ENCODE results near the gene RPIA. TPM values are rescaled to one million over a fixed set of nuclear protein-coding genes. Genes with fewer than 3 reads are reported as not detected.

Gene RPIA
- total RNA-seq, 1 donor from 2014 or later = 13.3 TPM

GRCh38 chr2:88671786-88672427 lies 19.6 kb upstream of the RPIA start:
- DNase-seq (ENCODE audit: low read depth) = peak; percentile 23
- TF ChIP-seq EZH2 (IDR thresholded peaks at IDR 0.05; ENCODE audit: insufficient read depth, low read length) = no peak
- TF ChIP-seq CTCF (IDR thresholded peaks at IDR 0.05; ENCODE audit: insufficient read depth, low read depth, low read length) = peak; percentile 99
- no peak overlapping the region for H3K4me2 ChIP-seq (ENCODE audit: low read length)
- no peak overlapping the region for H3K9ac ChIP-seq (ENCODE audit: low read length)
- H3K4me3 ChIP-seq (ENCODE audit: insufficient read depth, low read depth, low read length) = no peak overlapping the region
- H3K27me3 Mint-ChIP-seq (ENCODE audit: low read depth, unreplicated experiment) = peaks cover 2% of the 10 kb centered on the region
- no peak overlapping the region for H2AFZ ChIP-seq (ENCODE audit: low read depth, low read length)
- no peaks in the 10 kb centered on the region for H4K20me1 ChIP-seq (ENCODE audit: insufficient read depth, low read length)
- H3K4me3 Mint-ChIP-seq (ENCODE audit: unreplicated experiment) = no peak overlapping the region
- H3K36me3 Mint-ChIP-seq (ENCODE audit: low read depth, unreplicated experiment) = no peaks in the 10 kb centered on the region
- H3K9me3 ChIP-seq (ENCODE audit: insufficient read depth, low read depth, low read length) = no peaks in the 10 kb centered on the region
- no peaks in the 10 kb centered on the region for H3K36me3 ChIP-seq (ENCODE audit: insufficient read depth, low read length)
- no peak overlapping the region for H3K27ac Mint-ChIP-seq (ENCODE audit: unreplicated experiment)
- no peaks in the 10 kb centered on the region for H3K27me3 ChIP-seq (ENCODE audit: insufficient read depth, low read length)
- H3K79me2 ChIP-seq (ENCODE audit: insufficient read depth, low read length) = no peaks in the 10 kb centered on the region
- no peaks in the 10 kb centered on the region for H3K4me1 Mint-ChIP-seq (ENCODE audit: low read depth, unreplicated experiment)
- H3K27ac ChIP-seq (ENCODE audit: low read depth, low read length) = no peak overlapping the region
- H3K9me3 Mint-ChIP-seq (ENCODE audit: unreplicated experiment) = no peaks in the 10 kb centered on the region
- H3K4me1 ChIP-seq (ENCODE audit: insufficient read depth, low read length) = no peaks in the 10 kb centered on the region
- no peak for FAIRE-seq

GRCh38 chr2:88673363-88673762 lies 18.1 kb upstream of the RPIA start:
- Histone ChIP-seq H3K4me1 (ENCODE audit: insufficient read depth, low read length) (no peaks in the 10 kb centered on the region), H3K9ac (ENCODE audit: low read length) (no peak overlapping the region), H3K27ac (ENCODE audit: low read depth, low read length) (no peak overlapping the region), H3K9me3 (ENCODE audit: insufficient read depth, low read depth, low read length) (no peaks in the 10 kb centered on the region), H2AFZ (ENCODE audit: low read depth, low read length) (no peak overlapping the region), H3K79me2 (ENCODE audit: insufficient read depth, low read length) (no peaks in the 10 kb centered on the region), H3K36me3 (ENCODE audit: insufficient read depth, low read length) (no peaks in the 10 kb centered on the region), H4K20me1 (ENCODE audit: insufficient read depth, low read length) (no peaks in the 10 kb centered on the region), H3K27me3 (ENCODE audit: insufficient read depth, low read length) (no peaks in the 10 kb centered on the region), H3K4me2 (ENCODE audit: low read length) (no peak overlapping the region), H3K4me3 (ENCODE audit: insufficient read depth, low read depth, low read length) (no peak overlapping the region)
- no peak for DNase-seq (ENCODE audit: low read depth)
- TF ChIP-seq CTCF (IDR thresholded peaks at IDR 0.05; ENCODE audit: insufficient read depth, low read depth, low read length) = no peak
- no peak for TF ChIP-seq EZH2 (IDR thresholded peaks at IDR 0.05; ENCODE audit: insufficient read depth, low read length)
- Mint-ChIP-seq H3K36me3 (ENCODE audit: low read depth, unreplicated experiment) (no peaks in the 10 kb centered on the region), H3K4me3 (ENCODE audit: unreplicated experiment) (no peak overlapping the region), H3K4me1 (ENCODE audit: low read depth, unreplicated experiment) (peaks cover 3% of the 10 kb centered on the region), H3K9me3 (ENCODE audit: unreplicated experiment) (no peaks in the 10 kb centered on the region), H3K27ac (ENCODE audit: unreplicated experiment) (no peak overlapping the region), H3K27me3 (ENCODE audit: low read depth, unreplicated experiment) (peaks cover 2% of the 10 kb centered on the region)
- FAIRE-seq = no peak

GRCh38 chr2:88680266-88680902 lies 11.1 kb upstream of the RPIA start:
- FAIRE-seq = no peak
- Histone ChIP-seq H3K9ac (ENCODE audit: low read length) (no peak overlapping the region), H4K20me1 (ENCODE audit: insufficient read depth, low read length) (no peaks in the 10 kb centered on the region), H3K79me2 (ENCODE audit: insufficient read depth, low read length) (no peaks in the 10 kb centered on the region), H3K4me3 (ENCODE audit: insufficient read depth, low read depth, low read length) (no peak overlapping the region), H3K4me1 (ENCODE audit: insufficient read depth, low read length) (no peaks in the 10 kb centered on the region), H3K27me3 (ENCODE audit: insufficient read depth, low read length) (no peaks in the 10 kb centered on the region), H3K27ac (ENCODE audit: low read depth, low read length) (no peak overlapping the region), H3K4me2 (ENCODE audit: low read length) (no peak overlapping the region), H3K9me3 (ENCODE audit: insufficient read depth, low read depth, low read length) (peaks cover 13% of the 10 kb centered on the region), H2AFZ (ENCODE audit: low read depth, low read length) (no peak overlapping the region), H3K36me3 (ENCODE audit: insufficient read depth, low read length) (no peaks in the 10 kb centered on the region)
- DNase-seq (ENCODE audit: low read depth) = no peak
- Mint-ChIP-seq H3K4me3 (ENCODE audit: unreplicated experiment) (no peak overlapping the region), H3K27me3 (ENCODE audit: low read depth, unreplicated experiment) (peaks cover 4% of the 10 kb centered on the region), H3K36me3 (ENCODE audit: low read depth, unreplicated experiment) (peaks cover 6% of the 10 kb centered on the region), H3K27ac (ENCODE audit: unreplicated experiment) (no peak overlapping the region), H3K4me1 (ENCODE audit: low read depth, unreplicated experiment) (peaks cover 4% of the 10 kb centered on the region), H3K9me3 (ENCODE audit: unreplicated experiment) (peaks cover 13% of the 10 kb centered on the region)
- TF ChIP-seq CTCF (IDR thresholded peaks at IDR 0.05; ENCODE audit: insufficient read depth, low read depth, low read length) (no peak), EZH2 (IDR thresholded peaks at IDR 0.05; ENCODE audit: insufficient read depth, low read length) (no peak)
